ENCODE data around the gene C19orf44.

C19orf44 gene

DNA sequence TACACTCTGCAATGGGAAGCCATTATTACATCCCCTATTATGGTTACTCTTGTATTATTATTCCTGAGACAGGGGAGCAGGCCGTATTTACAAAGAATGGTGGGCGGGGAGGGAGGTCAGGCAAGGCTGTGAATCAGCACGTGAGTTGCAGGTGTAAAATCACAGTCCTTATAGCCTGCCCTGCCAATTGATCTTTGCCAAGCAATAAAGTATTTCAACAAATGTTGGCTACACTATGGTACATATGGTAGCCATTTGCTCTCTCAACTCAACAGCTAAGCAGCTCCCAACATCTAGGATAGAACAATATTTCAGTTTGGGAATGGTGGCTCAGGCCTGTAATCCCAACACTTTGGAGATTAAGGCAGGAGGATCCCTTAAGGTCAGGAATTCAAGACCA, 36.5 kb upstream of the C19orf44 start:
- peaks cover 33% of the 10 kb centered on the region for H3K4me1 ChIP-seq
- H3K9me3 ChIP-seq: no peaks in the 10 kb centered on the region
- TF ChIP-seq, protein P1, sequence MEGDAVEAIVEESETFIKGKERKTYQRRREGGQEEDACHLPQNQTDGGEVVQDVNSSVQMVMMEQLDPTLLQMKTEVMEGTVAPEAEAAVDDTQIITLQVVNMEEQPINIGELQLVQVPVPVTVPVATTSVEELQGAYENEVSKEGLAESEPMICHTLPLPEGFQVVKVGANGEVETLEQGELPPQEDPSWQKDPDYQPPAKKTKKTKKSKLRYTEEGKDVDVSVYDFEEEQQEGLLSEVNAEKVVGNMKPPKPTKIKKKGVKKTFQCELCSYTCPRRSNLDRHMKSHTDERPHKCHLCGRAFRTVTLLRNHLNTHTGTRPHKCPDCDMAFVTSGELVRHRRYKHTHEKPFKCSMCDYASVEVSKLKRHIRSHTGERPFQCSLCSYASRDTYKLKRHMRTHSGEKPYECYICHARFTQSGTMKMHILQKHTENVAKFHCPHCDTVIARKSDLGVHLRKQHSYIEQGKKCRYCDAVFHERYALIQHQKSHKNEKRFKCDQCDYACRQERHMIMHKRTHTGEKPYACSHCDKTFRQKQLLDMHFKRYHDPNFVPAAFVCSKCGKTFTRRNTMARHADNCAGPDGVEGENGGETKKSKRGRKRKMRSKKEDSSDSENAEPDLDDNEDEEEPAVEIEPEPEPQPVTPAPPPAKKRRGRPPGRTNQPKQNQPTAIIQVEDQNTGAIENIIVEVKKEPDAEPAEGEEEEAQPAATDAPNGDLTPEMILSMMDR (IDR thresholded peaks at IDR 0.05; ENCODE audit: low read depth, low read length): no peak

DNA sequence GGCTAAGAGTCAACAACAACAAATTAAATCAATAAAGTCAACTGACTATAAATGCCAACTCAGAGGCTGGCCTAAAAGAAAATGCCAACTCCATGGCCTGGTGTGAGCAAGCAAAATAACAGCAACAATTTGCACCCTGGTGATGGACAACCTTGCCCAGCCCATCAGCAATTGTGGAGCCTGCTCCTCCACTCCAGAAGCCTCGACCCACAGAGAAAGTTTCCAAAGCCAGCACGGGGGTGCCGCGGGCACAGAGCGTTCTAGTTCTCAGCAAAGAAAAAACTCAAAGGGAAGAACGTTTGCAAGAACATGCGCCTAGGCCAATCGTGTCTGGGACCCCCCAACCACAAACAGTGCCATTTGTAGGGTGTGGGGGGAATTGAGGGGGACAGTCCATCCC, 35.7 kb upstream of the C19orf44 start:
- H3K9me3 ChIP-seq: no peaks in the 10 kb centered on the region
- H3K36me3 ChIP-seq: no peaks in the 10 kb centered on the region; the same call in none of the 2 replicates
- H3K4me1 ChIP-seq: peaks cover 33% of the 10 kb centered on the region
- TF ChIP-seq, protein P1 (IDR thresholded peaks at IDR 0.05; ENCODE audit: low read depth, low read length): no peak
- H3K27me3 ChIP-seq: no peaks in the 10 kb centered on the region
- no peak overlapping the region for H3K4me3 ChIP-seq (ENCODE audit: low read depth, low read length)
- DNase-seq: no peak

More for the DNA sequence above, 36.5 kb upstream of the C19orf44 start:
- no peak for DNase-seq
- Histone ChIP-seq H3K4me3 (ENCODE audit: low read depth, low read length) (no peak overlapping the region), H3K36me3 (no peaks in the 10 kb centered on the region; the same call in none of the 2 replicates), H3K27me3 (no peaks in the 10 kb centered on the region)

DNA sequence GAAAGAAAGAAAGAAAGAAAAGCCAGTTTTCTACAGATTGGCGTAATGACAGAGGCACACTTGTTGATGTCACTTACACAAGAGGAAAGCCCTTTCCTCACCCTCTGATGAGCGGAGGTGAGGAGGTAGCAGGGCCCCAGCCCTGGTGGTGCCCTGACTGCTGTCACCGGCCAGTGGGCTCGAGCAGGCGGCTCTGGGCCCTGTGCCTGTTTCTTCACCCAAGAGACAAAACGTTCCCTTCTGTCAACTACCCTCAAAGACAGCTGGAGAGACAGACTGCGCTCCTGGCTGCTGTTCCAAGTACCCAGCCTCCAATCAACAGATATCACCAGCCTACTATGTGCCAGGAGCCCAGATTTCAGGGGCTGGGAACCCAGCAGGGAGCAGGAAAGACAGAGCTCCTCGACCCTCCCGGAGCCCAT, 34.6 kb upstream of the C19orf44 start:
- H3K4me3 ChIP-seq (ENCODE audit: low read depth, low read length): no peak overlapping the region
- H3K9me3 ChIP-seq: no peaks in the 10 kb centered on the region
- DNase-seq: no peak
- H3K4me1 ChIP-seq: peaks cover 27% of the 10 kb centered on the region
- H3K27me3 ChIP-seq: no peaks in the 10 kb centered on the region
- no peaks in the 10 kb centered on the region; the same call in 1 of the 2 replicates for H3K36me3 ChIP-seq
- TF ChIP-seq, protein P1 (IDR thresholded peaks at IDR 0.05; ENCODE audit: low read depth, low read length): no peak

DNA sequence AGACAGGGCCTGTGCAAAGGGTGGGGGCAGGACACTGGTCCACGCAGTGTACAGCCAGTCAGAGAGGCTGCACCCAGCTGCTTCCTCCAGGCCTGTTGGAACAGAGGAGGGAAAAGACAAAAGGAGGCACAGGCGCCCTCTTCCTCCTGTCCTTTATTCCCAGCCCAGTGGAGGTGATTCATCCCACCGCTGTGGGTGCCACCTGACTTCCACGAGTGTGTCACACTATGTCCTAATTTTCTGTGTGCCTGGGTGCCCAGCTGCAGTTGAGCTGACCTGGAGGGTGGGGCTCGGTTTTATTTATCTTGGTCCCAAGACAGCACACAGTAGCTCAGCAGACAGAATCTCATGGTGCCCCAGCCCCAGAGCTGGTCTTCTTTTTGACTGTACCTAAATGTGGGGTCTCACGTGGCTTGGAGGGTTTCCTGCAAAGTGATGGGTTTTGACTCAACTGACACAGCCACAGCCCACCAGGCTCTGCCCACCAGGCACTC, 33.4 kb upstream of the C19orf44 start:
- no peaks in the 10 kb centered on the region; the same call in 1 of the 2 replicates for H3K36me3 ChIP-seq
- TF ChIP-seq, protein P1 (IDR thresholded peaks at IDR 0.05; ENCODE audit: low read depth, low read length): no peak
- peaks cover 19% of the 10 kb centered on the region for H3K4me1 ChIP-seq
- no peak for DNase-seq
- H3K9me3 ChIP-seq: no peaks in the 10 kb centered on the region
- H3K4me3 ChIP-seq (ENCODE audit: low read depth, low read length): no peak overlapping the region
- H3K27me3 ChIP-seq: no peaks in the 10 kb centered on the region

- H3K27me3 ChIP-seq: no peaks in the 10 kb centered on the region
- no peak overlapping the region for H3K4me3 ChIP-seq (ENCODE audit: low read depth, low read length)
- no peak for DNase-seq
- TF ChIP-seq, protein P1 (IDR thresholded peaks at IDR 0.05; ENCODE audit: low read depth, low read length): no peak
- no peaks in the 10 kb centered on the region for H3K9me3 ChIP-seq
- H3K4me1 ChIP-seq: peaks cover 13% of the 10 kb centered on the region
- H3K36me3 ChIP-seq: no peaks in the 10 kb centered on the region; the same call in 1 of the 2 replicates
Observed at GRCh38 chr19:16463341-16463990, 32.7 kb upstream of the C19orf44 start.

- TF ChIP-seq, protein P1 (IDR thresholded peaks at IDR 0.05; ENCODE audit: low read depth, low read length): no peak
- no peak for DNase-seq
- H3K36me3 ChIP-seq: no peaks in the 10 kb centered on the region; the same call in 1 of the 2 replicates
- H3K9me3 ChIP-seq: no peaks in the 10 kb centered on the region
- no peaks in the 10 kb centered on the region for H3K27me3 ChIP-seq
- H3K4me3 ChIP-seq (ENCODE audit: low read depth, low read length): no peak overlapping the region
- H3K4me1 ChIP-seq: peaks cover 11% of the 10 kb centered on the region
Observed at GRCh38 chr19:16463991-16464575, 32.1 kb upstream of the C19orf44 start.
